Measurements from ENCODE around the gene TPP1.
A peak's percentile ranks its signal among the peaks of the same experiment; 100 is the strongest.

TPP1 gene

DNA sequence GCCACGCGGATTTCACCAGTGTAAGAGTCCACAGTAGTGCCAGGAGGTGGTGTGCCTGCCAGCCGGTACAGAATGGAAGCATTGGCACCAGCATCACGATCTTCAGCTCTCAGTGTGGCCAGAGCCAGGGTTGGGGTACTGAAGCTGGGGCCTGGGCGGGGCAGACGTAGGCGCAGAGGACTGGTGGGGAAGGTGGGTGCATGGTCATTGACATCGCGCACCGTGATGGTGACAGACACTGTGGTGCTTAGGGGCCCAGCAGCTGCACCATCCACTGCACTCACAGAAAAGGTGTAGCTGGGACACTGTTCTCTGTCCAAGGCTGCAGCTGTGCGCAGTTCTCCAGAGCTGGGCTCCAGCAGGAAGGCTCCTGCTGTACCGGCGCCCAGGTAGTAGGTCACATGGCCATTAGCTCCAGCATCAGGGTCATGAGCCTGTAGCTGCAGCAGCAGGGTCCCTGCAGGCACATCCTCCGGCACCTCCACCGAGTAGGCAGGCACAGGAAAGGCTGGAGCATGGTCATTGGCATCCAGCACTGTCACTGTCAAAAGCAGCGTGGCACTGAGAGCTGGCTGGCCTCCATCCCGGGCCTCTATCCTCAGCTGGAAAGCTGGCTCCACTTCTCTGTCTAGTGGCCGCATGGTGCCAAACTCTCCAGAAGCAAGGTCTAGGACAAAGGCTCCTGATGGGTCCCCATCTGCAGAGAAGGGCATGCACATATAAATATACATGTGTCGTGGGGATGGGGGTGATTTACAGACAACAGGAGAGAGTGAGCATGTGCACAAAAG, 7.9 kb upstream of the TPP1 start:
- DNase-seq: no peak

DNA sequence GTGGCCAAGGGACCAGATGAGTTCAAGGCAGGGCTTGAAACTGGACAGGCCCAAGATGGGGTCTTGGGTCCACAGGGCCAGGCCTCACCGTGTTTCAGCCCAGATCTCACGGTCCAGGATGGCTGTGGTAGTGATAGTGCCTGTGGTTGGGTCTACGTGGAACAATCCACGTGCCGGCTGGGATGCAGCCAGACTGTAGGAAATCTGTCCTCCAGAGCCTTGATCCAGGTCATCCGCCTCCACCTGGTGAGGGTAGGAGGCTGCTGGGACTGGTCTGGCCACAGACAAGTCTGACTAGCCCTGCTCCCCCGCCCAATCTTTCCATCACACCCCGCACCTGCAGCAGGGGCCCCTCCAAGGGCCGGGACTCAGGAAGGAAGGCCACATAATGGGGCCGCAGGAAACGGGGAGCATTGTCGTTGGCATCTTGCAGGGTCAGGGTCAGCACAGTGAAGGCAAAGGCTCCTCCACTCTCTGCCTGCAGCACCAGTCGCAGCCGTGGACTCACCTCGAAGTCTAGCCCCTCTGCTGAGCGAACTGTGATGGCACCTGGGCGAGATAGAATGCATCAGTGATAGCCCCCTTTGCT, 6.7 kb upstream of the TPP1 start:
- no peak for DNase-seq

DNA sequence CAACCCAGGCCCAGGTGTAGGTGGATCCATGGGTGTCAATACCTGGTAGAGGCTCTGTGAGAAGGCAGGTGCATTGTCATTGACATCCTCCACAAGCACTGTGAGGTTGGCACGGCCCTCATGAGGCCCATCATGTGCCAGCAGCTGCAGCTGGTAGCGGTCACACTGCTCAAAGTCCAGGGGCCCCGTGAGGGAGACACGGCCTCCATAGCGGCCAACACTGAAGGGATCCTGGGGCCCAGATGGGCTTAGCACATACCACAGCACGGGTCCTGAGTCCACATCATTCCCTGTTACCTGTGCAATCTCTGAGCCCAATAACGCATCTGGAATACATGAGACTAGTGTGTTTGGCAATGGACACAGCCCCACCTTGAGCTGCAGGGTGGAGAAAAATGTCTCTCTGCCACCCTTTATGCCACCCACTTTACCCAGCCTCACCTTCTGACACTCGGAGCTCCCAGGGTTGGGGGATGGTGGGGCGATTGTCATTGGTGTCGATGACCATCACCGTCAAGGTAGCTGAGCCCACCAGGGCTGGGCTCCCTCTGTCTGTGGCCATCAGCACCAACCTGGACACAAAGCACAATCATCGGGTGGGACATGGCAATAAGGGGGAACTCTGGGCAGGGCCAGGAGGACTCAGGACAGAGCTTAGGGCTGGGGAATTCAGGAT, 6.1 kb upstream of the TPP1 start:
- no peak for DNase-seq

DNA sequence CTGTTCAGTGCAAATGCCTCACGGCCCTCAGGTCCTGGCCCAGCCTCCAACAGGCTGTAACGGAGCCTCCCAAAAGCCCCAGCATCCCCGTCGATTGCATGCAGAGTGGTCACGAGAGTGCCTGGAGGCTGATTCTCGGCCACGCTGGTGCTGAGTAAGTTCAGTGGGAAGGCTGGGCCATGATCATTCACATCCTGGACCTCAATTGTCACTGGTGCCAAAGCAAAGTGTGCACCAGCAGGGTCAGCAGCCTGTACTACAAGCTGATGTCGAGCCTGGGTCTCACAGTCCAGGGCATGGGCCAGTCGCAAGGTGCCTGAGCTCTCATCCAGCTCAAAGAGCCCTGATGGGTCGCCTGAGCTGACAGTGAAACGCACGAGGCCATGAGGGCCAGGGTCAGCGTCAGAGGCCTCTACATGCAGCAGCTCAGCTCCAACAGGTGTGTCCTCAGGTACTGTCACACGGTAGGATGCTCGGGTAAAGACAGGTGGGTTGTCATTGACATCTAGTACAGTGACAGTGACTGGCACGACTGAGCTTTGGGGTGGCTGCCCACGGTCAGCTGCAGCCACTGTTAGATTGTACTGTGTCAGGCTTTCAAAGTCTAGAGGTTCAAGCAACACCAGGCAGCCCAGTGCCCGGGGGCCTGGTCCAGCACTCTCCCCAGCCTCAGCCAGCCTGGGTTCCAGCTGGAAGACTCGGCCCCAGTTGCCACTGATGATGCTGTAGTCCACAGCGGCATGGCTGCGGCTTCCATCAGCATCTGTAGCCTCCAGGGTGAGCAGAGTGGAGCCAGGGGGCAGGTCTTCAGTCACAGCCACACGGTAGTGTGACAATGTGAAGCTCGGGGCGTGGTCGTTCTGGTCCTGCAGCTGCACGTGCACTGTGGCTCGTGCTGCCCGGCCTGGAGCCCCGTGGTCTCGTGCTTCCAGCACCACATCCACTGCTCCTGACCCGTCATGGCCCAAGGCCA, 4.5 kb upstream of the TPP1 start:
- DNase-seq: no peak

DNA sequence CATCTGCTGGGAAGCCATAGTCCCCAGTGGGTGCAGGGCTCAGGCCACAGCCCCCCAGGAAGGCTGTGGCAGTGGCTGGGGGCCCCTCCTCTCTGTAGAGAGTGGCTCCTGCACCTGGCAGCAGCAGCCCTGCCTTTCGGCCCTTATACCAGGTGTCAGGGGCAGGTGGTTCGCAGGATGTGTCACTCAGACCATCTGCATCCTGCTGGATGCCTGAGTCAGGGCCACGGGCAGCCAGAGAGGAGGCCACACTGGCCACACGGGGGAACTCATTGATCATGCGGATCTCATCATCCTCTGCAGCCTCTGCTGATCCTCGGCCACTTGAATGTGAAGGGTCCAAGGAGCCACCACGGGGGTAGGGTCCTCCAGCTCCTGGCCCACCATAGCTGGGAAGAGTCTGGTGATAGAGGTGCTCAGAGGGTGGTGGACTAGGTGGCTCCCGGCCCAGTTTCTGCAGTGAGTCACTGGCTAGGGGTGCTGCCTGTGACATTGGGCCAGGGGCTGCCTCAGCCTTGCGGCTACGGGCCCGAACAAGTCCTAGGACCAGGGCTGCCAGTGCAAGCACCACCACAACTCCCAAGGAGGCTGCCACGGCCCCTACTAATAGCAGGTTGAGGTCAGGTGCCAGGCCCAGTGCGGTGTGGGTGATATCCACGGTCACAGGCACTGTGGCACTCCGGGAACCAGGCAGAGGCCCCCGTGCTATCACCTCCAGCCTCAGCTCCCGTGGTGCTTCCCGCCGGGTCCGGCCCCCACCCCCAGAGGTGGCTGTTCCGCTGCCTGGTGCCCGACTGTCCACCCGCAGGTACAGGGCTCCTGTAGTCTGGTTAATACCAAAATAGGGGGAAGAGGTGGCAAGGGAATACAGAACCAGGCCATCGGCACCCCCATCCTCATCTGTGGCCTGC, 3.3 kb upstream of the TPP1 start:
- DNase-seq: no peak

GRCh38 chr11:6621711-6622211, 2.5 kb upstream of the TPP1 start:
- no peak for DNase-seq

- DNase-seq: no peak
Observed at GRCh38 chr11:6620636-6621035, 1.4 kb upstream of the TPP1 start.

DNA sequence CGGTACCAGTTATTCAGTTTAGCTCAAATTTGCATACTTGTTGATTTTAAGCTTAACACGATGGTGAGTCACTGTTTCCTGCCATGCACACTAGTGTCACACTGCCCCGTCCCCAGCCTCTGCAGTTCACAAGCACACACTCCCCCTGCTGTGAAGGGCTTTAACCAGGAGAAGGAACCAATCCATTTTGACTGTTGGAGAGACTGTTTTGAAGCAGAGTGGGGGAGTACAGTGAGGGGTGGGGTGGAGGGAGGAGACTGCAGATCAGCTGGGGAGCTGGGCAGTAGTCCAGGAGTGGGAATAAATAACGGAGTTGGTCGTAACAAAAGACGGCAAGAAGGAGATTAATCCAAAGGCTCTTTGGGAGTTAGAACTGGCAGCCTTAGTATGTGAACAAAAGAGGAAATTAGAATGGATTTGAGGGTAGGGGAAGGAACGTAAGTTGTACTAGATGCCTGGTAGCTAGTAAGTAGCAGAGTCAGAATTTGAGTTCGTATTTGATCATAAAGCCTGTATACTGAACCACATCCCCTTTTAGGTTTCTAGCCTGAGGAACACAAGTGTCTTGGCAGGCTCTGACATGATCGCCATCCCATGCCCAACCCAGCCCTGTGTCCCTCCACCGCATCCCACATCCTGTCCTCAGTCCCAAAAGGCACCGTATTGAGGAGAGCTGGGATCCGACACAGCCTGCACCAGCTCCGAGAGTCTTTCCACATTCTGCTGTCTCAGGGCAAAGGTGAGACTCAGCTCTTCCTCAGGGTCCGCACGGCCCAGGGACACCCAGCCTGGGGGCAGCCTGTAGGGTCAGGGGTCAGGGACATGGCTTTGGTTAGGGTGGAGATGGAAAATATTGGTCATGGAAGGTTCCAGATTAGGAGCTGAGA, 862 bp downstream of the TPP1 start:
- DNase-seq: peak; percentile 81

GRCh38 chr11:6617315-6617781, 1.9 kb downstream of the TPP1 start:
- no peak for DNase-seq

GRCh38 chr11:6616596-6617250, 2.5 kb downstream of the TPP1 start:
- DNase-seq: no peak

DNA sequence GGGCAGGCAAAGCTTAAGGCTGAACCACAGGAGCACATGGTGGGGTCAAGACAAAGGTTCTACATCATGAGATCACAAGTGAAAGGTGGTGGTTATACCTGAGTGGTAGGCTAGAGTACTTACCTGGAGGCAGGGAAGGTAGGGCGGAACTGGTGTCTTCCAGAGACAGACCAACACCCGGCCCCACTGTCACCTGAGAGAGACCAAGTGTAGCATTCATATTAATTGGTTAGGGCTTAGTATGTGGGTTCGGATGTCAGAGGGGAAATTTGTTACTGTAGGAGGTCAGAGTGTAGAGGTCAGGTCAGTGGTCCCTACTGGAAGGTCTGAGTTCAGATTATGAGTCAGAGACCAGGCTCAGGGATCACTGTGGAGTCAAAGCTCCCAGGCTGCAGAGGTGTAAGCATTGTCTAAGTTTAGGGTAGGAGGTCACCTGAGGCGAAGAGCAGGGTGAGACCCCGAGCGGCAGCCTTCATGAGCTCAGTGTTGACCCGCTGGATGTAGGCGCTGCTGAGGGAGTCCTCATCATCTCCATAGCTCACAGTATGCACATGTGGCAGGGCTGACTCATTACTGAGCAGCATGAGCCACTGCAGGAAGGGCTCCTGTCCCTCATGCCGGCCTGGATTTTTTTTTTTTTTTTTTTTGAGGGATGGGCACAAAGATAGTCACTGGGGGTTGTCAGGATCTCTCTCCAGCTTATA, 3.2 kb downstream of the TPP1 start:
- DNase-seq: no peak

DNA sequence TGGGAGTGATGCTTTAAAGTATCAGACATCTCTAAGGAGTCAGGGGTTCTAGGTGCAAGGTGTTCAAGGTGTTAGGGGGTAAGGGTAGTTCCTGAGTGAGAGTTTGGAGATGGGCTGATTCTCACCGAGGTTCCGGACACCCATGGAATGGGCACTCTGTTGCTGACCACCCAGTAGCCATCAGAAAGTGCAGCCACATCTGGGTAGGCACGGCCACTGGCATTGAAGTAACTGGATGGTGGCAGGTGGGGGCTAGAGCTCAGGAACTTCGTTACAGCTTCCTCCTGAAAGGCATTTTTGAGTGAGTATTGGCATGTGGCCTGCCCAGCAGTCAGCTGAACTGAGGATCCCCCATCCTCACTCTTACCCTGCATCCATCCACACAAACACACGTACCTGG, 4.2 kb downstream of the TPP1 start:
- no peak for DNase-seq

DNA sequence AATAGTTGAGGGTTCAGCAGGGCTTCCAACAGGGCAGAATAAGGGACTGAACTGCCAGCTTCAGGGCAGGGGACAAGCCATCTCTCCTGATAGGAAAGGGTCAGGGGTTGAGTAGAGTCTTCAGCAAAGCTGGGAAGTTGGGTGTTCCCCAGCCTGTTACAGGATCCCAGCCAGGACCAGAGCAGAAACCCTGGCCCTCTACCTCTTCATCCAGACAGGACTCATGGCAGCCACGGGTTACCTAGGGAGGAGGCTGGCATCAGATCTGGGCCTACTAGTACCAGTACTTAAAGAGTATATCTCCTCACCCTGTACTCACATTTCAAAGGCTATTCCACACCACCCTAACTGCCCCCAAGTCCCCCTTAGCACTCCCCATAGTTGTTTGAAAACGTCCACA, 4.8 kb downstream of the TPP1 start:
- DNase-seq: no peak

- no peak for DNase-seq
Observed at GRCh38 chr11:6613496-6613895, 5.7 kb downstream of the TPP1 start.

DNA sequence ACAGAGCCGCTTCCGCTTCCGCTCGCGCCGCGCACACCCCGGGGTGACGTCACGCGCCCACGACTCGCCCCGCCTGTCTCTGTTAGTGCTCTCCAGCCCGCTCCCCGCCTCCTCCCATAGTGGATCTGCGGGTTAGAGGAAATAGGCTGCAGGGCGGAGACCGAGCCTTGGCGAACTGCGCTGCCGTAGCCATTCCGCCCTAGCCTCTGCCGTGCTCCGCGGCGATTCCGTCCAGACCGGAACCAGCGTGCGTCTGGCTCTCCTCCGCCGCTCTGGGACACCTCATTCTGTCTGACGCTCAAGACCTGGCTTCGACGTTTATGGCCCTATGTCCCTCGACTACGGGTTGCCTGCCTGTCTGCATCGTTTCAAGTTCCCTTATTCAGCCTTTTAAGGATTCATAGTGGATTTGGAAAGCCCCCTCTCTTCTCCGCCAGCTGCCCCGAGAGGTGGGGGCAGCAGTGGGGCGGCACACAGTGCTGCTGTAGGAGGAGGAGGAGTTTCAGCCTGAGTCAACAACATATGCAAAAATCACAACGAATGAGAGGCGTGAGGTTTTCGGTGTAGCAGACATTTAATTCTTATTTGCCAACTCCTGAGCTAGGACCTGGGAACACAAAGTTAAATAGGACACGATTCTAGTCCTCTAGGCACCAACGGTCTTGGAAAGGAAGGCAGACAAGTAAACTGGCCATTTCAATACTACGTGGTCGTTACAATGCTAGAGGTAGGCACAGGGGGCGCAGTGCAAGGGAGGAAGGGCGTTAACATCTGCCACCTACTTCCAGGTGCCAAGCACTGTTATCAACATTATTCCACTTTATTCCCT, 6.8 kb downstream of the TPP1 start, which contains the start of gene TAF10:
TAF10 (minus strand) TSS at position 4 of the 829 bp plus-strand sequence. CDS start 27 bp downstream, outside the sequence.
- peak; percentile 96 for DNase-seq

DNA sequence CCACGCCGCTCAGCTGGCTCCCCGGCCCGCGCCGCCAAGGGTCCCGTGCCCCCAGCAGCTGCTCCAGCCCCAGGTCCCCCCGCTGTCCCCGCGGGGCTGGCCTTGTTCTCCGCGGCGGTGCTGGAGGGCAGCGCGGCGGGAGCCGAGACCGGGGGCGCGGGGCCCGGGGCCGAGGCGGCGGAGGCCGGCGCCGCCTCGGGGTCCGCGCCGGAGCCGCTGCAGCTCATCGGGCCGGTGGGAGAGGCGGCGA, 7.3 kb downstream of the TPP1 start:
- no peak for DNase-seq

DNA sequence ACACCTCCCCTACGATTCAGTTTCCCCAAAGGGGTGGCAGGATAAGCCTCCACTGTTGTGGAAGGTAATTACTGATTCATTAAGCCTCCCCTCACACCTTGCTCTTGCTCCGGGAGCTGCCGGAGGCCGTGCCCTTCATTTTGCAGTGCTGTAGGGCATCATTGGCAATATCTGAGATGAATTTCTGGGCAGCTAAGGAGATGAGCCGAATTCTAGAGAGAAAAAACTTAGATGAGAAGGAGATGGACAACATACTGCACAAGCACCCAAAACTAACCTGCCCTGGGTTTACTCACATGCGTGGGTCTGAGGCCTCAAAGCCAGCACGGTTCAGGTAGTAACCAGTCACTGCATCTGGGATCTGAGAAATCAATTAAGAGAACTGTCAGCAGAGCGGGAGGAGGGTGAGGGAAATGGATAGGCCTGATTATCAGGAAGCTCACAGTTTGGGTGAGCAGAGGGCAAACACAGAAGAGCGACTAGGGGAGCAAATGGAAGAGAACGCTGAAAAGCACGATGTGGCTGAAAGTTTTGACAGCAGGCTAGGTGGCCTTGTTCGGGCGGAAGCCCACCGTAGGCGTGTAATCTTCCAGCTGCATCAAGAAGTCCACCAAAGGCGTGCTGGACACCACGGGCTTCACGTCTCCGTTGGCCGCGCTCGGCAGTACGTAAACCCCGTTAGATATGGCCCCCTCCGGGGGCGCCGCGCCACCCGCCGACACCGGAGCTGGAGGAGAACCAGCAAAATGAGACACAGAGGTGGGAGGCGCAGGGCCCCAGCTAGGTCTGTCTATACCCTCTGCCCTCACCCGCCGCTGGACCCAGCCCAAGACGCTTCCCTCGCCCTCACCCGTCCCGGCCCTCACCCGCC, 7.9 kb downstream of the TPP1 start:
- DNase-seq: peak; percentile 41
